ENCODE results near the gene TTC17. TPM values are rescaled to one million over a fixed set of nuclear protein-coding genes. Genes with fewer than 3 reads are reported as not detected.

Gene TTC17
- total and polyA plus RNA-seq, 2 of the 8 experiments (the other 6 are each of a cell fraction or from before 2014, with no cell fraction given), result 65.1 to 80.1 TPM

GRCh38 chr11:43459246-43459645 is 100.5 kb downstream of the TTC17 start (continued):
- TF ChIP-seq, protein P1, sequence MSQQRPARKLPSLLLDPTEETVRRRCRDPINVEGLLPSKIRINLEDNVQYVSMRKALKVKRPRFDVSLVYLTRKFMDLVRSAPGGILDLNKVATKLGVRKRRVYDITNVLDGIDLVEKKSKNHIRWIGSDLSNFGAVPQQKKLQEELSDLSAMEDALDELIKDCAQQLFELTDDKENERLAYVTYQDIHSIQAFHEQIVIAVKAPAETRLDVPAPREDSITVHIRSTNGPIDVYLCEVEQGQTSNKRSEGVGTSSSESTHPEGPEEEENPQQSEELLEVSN (IDR thresholded peaks at IDR 0.05), result no peak
- TF ChIP-seq POLR2AphosphoS5 (IDR thresholded peaks at IDR 0.05; ENCODE audit: low read depth, low read length), result no peak

All from H1 (cell line).